Esophagus muscularis mucosa (tissue), 4 donors: ENCODE measurements around the gene SEPTIN7. TPM values are rescaled to one million over a fixed set of nuclear protein-coding genes. Genes with fewer than 3 reads are reported as not detected.

Source experiments
- DNase-seq: peaks from one replicate; pipeline ENCODE4 v3.0.0-alpha.2; 2017; ENCODE audit errors: extremely low spot score
- H3K27ac ChIP-seq, 4 donors: fragments of 200-600 bp; sonication (generic); replicated peaks in 1 of 4; 1 replicate in 3 of 4; 2 replicates in 1 of 4; pipeline ENCODE4 v1.5.1; 2016 to 2019; ENCODE audit warnings: mild to moderate bottlenecking in 1 of 4
- H3K27me3 ChIP-seq, 4 donors: fragments of 200-600 bp; sonication (generic); one replicate each; pipeline versions ENCODE4 v1.5.1 to v1.6.0; 2016 to 2019
- H3K36me3 ChIP-seq, 4 donors: fragments of 200-600 bp; sonication (generic); one replicate each; pipeline ENCODE4 v1.5.1; 2016 to 2019
- H3K4me1 ChIP-seq, 4 donors: fragments of 200-600 bp; sonication (generic); one replicate each; pipeline ENCODE4 v1.5.1; 2016 to 2019
- H3K4me3 ChIP-seq, 4 donors: fragments of 200-600 bp; sonication (generic); 1 replicate in 2 of 4; 2 replicates in 2 of 4; pipeline ENCODE4 v1.5.1; 2016 to 2019; ENCODE audit warnings: mild to moderate bottlenecking in 4 of 4, moderate library complexity in 1 of 4
- H3K9me3 ChIP-seq, 4 donors: fragments of 200-600 bp; sonication (generic); 1 replicate in 3 of 4; 2 replicates in 1 of 4; pipeline ENCODE4 v1.5.1; 2016 to 2019
- EP300 ChIP-seq: sonication (generic); formaldehyde crosslinking; IDR thresholded peaks from one replicate; pipeline ENCODE4 v1.6.1; 2017; ENCODE audit warnings: antibody characterized with exemption
- POLR2A ChIP-seq: fragments of 450-650 bp; IDR thresholded peaks from one replicate; pipeline ENCODE4 v1.6.1; 2017; ENCODE audit warnings: antibody characterized with exemption, moderate library complexity, mild to moderate bottlenecking, low read depth
- POLR2AphosphoS5 ChIP-seq, 2 donors: sonication (generic); formaldehyde crosslinking; IDR thresholded peaks; one replicate each; pipeline ENCODE4 v1.6.1; 2017; ENCODE audit warnings: antibody characterized with exemption in 2 of 2
- WGBS: methylation state at CpG from one replicate; pipeline ENCODE4 v1.1.5; 2018; 5-methylcytosine and 5-hydroxymethylcytosine counted together
- intact Hi-C: fragments of 100-400 bp; cut with DNase I; formaldehyde crosslinking; loops from one replicate; pipeline ENCODE4 v1.15.1; 2023
- total RNA-seq, 4 donors: library from RNA; depleted of rRNA; stranded (reverse); fragments of >200 nt; gene quantifications; one replicate each; pipeline versions ENCODE4 v1.1.0 to v1.2.1, GENCODE V29; 2016
- TF ChIP-seq, protein P1 (sequence below), 3 experiments: fragments of 200-600 bp in 2 of 3; fragments of 450-650 bp in 1 of 3; sonication (generic) in 2 of 3; IDR thresholded peaks; one replicate each; pipeline ENCODE4 v1.5.1; 2017 to 2019; ENCODE audit warnings: antibody characterized with exemption in 3 of 3, mild to moderate bottlenecking in 2 of 3, moderate library complexity in 1 of 3

The SEPTIN7 gene
- total RNA-seq, 4 donors from 2014 or later = 262 to 353 (median 300) TPM

DNA sequence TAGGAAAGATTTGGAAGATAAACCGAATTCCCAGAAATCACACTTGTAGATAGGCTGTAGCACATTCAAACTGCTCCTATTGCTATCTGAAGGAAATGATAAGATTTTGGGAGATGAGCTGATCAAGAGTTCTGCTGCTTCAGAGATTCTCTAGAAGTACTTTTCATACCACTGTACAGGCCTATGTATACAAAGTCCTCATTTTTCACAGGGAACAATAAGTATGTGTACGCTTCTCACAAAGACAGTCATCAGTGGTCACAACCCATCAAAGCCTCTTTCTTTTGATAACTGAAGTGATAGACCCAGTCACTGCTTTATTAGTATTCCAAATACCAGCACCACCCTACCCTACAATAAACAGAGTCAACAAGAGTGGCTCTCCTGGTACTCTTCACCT is 15.6 kb upstream of the SEPTIN7 start:
- intact Hi-C loops = no loop called here
- Histone ChIP-seq H3K4me1 (no peaks in the 10 kb centered on the region), H3K27me3 (no peaks in the 10 kb centered on the region), H3K36me3 (no peaks in the 10 kb centered on the region), H3K4me3 (no peak overlapping the region), H3K9me3 (peaks cover 0 to 4% (median 0%) of the 10 kb centered on the region in 4 donors), H3K27ac (no peak overlapping the region)
- WGBS = 93% methylated on average over 2 of the region's 2 CpGs
- no peak for DNase-seq
- TF ChIP-seq POLR2A (no peak), POLR2AphosphoS5 (IDR thresholded peaks at IDR 0.05) (no peak), EP300 (no peak)
- TF ChIP-seq, protein P1, sequence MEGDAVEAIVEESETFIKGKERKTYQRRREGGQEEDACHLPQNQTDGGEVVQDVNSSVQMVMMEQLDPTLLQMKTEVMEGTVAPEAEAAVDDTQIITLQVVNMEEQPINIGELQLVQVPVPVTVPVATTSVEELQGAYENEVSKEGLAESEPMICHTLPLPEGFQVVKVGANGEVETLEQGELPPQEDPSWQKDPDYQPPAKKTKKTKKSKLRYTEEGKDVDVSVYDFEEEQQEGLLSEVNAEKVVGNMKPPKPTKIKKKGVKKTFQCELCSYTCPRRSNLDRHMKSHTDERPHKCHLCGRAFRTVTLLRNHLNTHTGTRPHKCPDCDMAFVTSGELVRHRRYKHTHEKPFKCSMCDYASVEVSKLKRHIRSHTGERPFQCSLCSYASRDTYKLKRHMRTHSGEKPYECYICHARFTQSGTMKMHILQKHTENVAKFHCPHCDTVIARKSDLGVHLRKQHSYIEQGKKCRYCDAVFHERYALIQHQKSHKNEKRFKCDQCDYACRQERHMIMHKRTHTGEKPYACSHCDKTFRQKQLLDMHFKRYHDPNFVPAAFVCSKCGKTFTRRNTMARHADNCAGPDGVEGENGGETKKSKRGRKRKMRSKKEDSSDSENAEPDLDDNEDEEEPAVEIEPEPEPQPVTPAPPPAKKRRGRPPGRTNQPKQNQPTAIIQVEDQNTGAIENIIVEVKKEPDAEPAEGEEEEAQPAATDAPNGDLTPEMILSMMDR (IDR thresholded peaks at IDR 0.05) = no peak

DNA sequence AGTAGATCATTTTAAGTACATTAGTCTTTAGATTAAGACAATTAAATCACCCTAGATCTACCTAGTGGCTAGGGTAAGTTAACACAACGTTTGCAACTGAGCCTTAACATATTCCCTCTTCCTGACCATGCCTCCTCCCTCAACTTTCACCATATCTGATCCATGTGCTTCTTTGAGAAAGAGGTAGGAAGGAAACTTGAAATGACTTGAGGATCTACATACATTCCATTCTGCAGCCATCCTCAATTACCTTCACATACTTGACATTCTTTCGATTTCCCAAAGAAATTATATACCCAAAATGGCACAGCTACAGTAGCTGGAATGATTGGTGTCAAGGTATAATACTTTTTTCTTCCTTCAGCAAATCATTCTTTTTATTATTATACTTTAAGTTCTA is 12.9 kb upstream of the SEPTIN7 start:
- no peak for DNase-seq
- H3K4me3 ChIP-seq = no peak overlapping the region
- no peak overlapping the region for H3K27ac ChIP-seq
- TF ChIP-seq, protein P1 (IDR thresholded peaks at IDR 0.05) = no peak
- no peak for TF ChIP-seq POLR2A
- H3K9me3 ChIP-seq = peaks cover 0 to 4% (median 0%) of the 10 kb centered on the region in 4 donors
- no peaks in the 10 kb centered on the region for H3K36me3 ChIP-seq
- intact Hi-C loops = no loop called here
- 67% methylated on average over 2 of the region's 2 CpGs for WGBS
- H3K4me1 ChIP-seq = peaks cover 0 to 6% (median 5%) of the 10 kb centered on the region in 4 donors
- H3K27me3 ChIP-seq = no peaks in the 10 kb centered on the region

DNA sequence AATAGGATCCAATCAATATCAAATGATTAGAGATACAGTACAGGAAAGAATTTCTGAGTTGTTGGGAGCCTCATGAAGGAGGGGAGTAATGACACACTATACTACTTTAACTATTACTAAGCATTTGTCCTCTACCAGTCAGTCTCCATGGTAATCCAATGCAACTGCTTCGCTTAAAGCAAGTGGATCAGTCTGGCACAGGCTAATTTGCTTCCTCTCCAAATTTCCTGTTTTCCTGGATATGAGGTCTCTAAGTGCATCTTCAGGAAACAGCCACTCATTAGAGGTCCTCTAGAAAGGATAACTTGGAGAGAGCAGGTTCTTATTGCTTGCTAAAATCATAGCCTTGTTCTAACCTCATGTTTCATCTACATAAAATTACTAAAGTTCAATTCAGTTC is 8.4 kb upstream of the SEPTIN7 start:
- WGBS = 68% methylated on average over 1 of the region's 1 CpG
- DNase-seq = no peak

DNA sequence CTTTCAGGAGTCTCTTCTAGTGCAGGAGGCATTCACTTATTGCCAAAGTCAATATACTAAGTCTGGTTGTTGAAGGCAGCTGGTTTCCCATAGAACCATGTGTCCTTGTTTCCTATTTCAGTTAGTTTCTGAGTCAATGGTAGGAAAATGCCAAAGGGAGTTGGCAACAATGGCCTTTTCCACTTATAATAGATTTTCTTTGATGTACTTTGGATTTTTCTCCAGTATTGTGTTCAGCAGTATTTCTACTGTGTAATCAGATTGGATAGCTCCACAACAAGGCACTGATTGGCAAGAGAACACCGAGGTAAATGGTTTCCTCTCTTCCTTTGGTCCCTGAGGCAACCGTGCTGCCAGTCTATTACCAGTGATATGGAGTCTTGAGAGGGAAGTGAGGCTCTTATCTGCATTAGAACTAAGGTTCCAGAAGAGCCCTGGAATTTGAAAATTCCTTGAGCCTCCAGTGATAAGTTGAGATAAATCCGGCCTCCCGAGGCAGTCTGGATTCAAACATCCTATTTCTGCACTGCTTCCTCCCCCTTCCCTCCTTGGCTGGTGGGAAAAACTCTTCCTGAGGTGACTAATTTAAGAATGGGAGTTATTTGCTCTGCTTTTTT is 7.9 kb upstream of the SEPTIN7 start:
- DNase-seq = no peak
- Histone ChIP-seq H3K27me3 (no peaks in the 10 kb centered on the region), H3K9me3 (peaks cover 0 to 4% (median 0%) of the 10 kb centered on the region in 4 donors), H3K36me3 (no peaks in the 10 kb centered on the region), H3K27ac (peak overlapping the region in 1 of 4 donors; percentile 42), H3K4me1 (peaks cover 0 to 12% (median 9%) of the 10 kb centered on the region in 4 donors), H3K4me3 (no peak overlapping the region)
- intact Hi-C loops = no loop called here
- peak in 1 of 2 donors; percentile 9 for TF ChIP-seq POLR2AphosphoS5 (IDR thresholded peaks at IDR 0.05)
- no peak for TF ChIP-seq POLR2A
- 60% methylated on average over 4 of the region's 4 CpGs for WGBS

More for the DNA sequence above, 8.4 kb upstream of the SEPTIN7 start:
- Histone ChIP-seq H3K27me3 (no peaks in the 10 kb centered on the region), H3K27ac (peak overlapping the region in 1 of 4 donors; percentile 42), H3K4me1 (peaks cover 0 to 12% (median 9%) of the 10 kb centered on the region in 4 donors), H3K4me3 (no peak overlapping the region), H3K9me3 (peaks cover 0 to 4% (median 0%) of the 10 kb centered on the region in 4 donors), H3K36me3 (no peaks in the 10 kb centered on the region)
- intact Hi-C loops = no loop called here
- TF ChIP-seq POLR2AphosphoS5 (IDR thresholded peaks at IDR 0.05) (no peak), EP300 (no peak), POLR2A (no peak)
- TF ChIP-seq, protein P1 (IDR thresholded peaks at IDR 0.05) = no peak

DNA sequence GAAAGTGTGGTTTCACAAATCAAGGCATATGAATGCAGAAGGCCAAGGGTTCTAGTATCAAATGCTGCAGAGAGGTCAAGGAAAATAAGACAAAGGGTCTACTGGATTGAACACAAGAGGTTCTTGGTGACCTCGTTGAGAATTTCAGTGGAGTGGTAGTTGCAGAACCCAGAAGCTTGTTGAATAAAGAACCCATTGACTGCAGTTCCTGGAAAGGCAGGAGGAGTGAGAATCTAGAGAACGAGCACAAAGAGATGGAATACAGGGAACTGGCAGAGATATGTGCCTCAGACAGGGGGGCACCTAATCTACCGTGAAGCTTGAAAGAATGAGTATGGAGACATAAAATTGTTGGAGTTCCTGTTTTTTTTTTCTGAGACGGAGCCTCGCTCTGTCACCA is 3.5 kb upstream of the SEPTIN7 start:
- no peak overlapping the region for H3K4me3 ChIP-seq
- H3K36me3 ChIP-seq = no peaks in the 10 kb centered on the region
- no peak overlapping the region for H3K27ac ChIP-seq
- no peaks in the 10 kb centered on the region for H3K27me3 ChIP-seq
- DNase-seq = no peak
- peaks cover 7 to 24% (median 15%) of the 10 kb centered on the region in 4 donors for H3K4me1 ChIP-seq
- no peak for TF ChIP-seq POLR2AphosphoS5 (IDR thresholded peaks at IDR 0.05)
- TF ChIP-seq, protein P1 (IDR thresholded peaks at IDR 0.05) = no peak
- TF ChIP-seq EP300 = no peak
- no peak for TF ChIP-seq POLR2A
- H3K9me3 ChIP-seq = no peaks in the 10 kb centered on the region
- 89% methylated on average over 5 of the region's 5 CpGs for WGBS
- intact Hi-C loops = no loop called here
